HCT116 (cell line): ENCODE data around the gene COL5A1. TPM values are rescaled to one million over a fixed set of nuclear protein-coding genes. Genes with fewer than 3 reads are reported as not detected.

Experiments used
- ATAC-seq: fragments of 200-7000 bp; cut with Tn5 transposase; 2 replicates; pipeline ENCODE4 v1.9.1; 2020; ENCODE audit warnings: mild to moderate bottlenecking, moderate library complexity
- BruUV-seq: library from RNA; stranded (reverse); fragments of 400-500 nt; replicated peaks from 2 replicates; lab custom pipeline; 2021; lab: Mats Ljungman, UMichigan
- CTCF ChIA-PET: fragments of 300-600 bp; sonication (Branson Sonifier 250); formaldehyde crosslinking; loops from one replicate; lab custom pipeline; 2021; ENCODE audit warnings: antibody characterized with exemption; lab: Charles Lee
- POLR2A ChIA-PET: fragments of 300-600, 350-600 bp; sonication (Branson Sonifier 250); formaldehyde crosslinking; loops from one replicate; lab custom pipeline; 2021; ENCODE audit warnings: antibody characterized with exemption; lab: Charles Lee
- RAD21 ChIA-PET, 2 experiments: fragments of 300-600 bp; sonication (Branson Sonifier 250); formaldehyde crosslinking; loops; one replicate each; lab custom pipeline; 2023; ENCODE audit warnings: low total read pairs in 2 of 2; ENCODE audit not compliant: uncharacterized antibody in 2 of 2, unreplicated experiment in 2 of 2, low non-redundant PET in 1 of 2; lab: Charles Lee
- DNase-seq: peaks from one replicate; pipeline ENCODE4 v3.0.0-alpha.2; 2010; ENCODE audit warnings: low read depth, low spot score
- H2AFZ ChIP-seq: fragments of 200-600 bp; shearing (Covaris generic), sonication (generic); 2 replicates; pipeline ENCODE4 v1.6.1; 2017; ENCODE audit warnings: low read depth, mixed run types, mixed read lengths, antibody characterized with exemption, low read length; ENCODE audit not compliant: poor library complexity, severe bottlenecking
- H3K27ac ChIP-seq: 2 replicates; pipeline ENCODE4 v1.5.1; 2012; ENCODE audit warnings: low read depth, low read length
- H3K27me3 ChIP-seq: fragments of 200-600 bp; sonication (generic); 2 replicates; pipeline ENCODE4 v1.6.1; 2016; ENCODE audit warnings: mixed run types, low read length, mixed read lengths; ENCODE audit not compliant: insufficient read depth
- H3K36me3 ChIP-seq, 2 experiments: fragments of 200-500 bp in 1 of 2; fragments of 200-600 bp in 1 of 2; sonication (Bioruptor generic) in 1 of 2; sonication (generic) in 1 of 2; 2 replicates each; pipeline versions ENCODE4 v1.5.1 to v1.6.1; 2014 to 2016; ENCODE audit warnings: low read length in 2 of 2, inconsistent platforms in 1 of 2, mixed read lengths in 1 of 2, mixed run types in 1 of 2; ENCODE audit not compliant: insufficient read depth in 2 of 2, control insufficient read depth in 1 of 2
- H3K4me1 ChIP-seq, 2 experiments: fragments of 200-600 bp in 1 of 2; sonication (generic) in 1 of 2; 2 replicates each; pipeline versions ENCODE4 v1.5.1 to v1.6.1; 2012 to 2017; ENCODE audit warnings: low read length in 2 of 2, inconsistent platforms in 1 of 2, mild to moderate bottlenecking in 1 of 2, mixed read lengths in 1 of 2, mixed run types in 1 of 2, moderate library complexity in 1 of 2; ENCODE audit not compliant: insufficient read depth in 2 of 2, control insufficient read depth in 1 of 2
- H3K4me2 ChIP-seq: fragments of 200-600 bp; sonication (generic); 2 replicates; pipeline ENCODE4 v1.6.1; 2017; ENCODE audit warnings: mixed run types, low read length, mixed read lengths
- H3K4me3 ChIP-seq, 2 experiments: fragments of 200-600 bp in 1 of 2; sonication (generic) in 1 of 2; replicated peaks in 1 of 2; 2 replicates each; pipeline ENCODE4 v1.5.1; 2011 to 2016; ENCODE audit warnings: low read length in 2 of 2, control low read depth in 1 of 2, low read depth in 1 of 2, mild to moderate bottlenecking in 1 of 2, mixed read lengths in 1 of 2, mixed run types in 1 of 2
- H3K79me2 ChIP-seq: fragments of 200-600 bp; sonication (generic); 2 replicates; pipeline ENCODE4 v1.6.1; 2017; ENCODE audit warnings: mild to moderate bottlenecking, mixed run types, low read length, moderate library complexity, mixed read lengths; ENCODE audit not compliant: insufficient read depth
- H3K9ac ChIP-seq: fragments of 200-600 bp; sonication (generic); 2 replicates; pipeline ENCODE4 v1.6.1; 2016; ENCODE audit warnings: low read length, mixed read lengths
- H3K9me2 ChIP-seq: fragments of 200-600 bp; sonication (generic), shearing (Covaris generic); 2 replicates; pipeline ENCODE4 v1.6.1; 2017; ENCODE audit warnings: mixed run types, mild to moderate bottlenecking, moderate library complexity; ENCODE audit not compliant: insufficient read depth
- H3K9me3 ChIP-seq, 2 experiments: fragments of 200-500 bp in 1 of 2; fragments of 200-600 bp in 1 of 2; sonication (Bioruptor generic) in 1 of 2; sonication (generic) in 1 of 2; 2 replicates each; pipeline ENCODE4 v1.6.1; 2014 to 2017; ENCODE audit warnings: low read length in 2 of 2, mixed read lengths in 2 of 2, inconsistent platforms in 1 of 2, low read depth in 1 of 2, mild to moderate bottlenecking in 1 of 2, mixed run types in 1 of 2, moderate library complexity in 1 of 2; ENCODE audit not compliant: control insufficient read depth in 1 of 2, insufficient read depth in 1 of 2
- H4K20me1 ChIP-seq: fragments of 200-600 bp; sonication (generic), shearing (Covaris generic); 2 replicates; pipeline ENCODE4 v1.6.1; 2017; ENCODE audit warnings: mixed run types, mild to moderate bottlenecking, moderate library complexity; ENCODE audit not compliant: insufficient read depth
- ATF3 ChIP-seq: IDR thresholded peaks from 2 replicates; pipeline ENCODE4 v1.6.1; 2012
- REST ChIP-seq: IDR thresholded peaks from 2 replicates; pipeline ENCODE4 v1.6.1; 2012; ENCODE audit warnings: low read depth
- YY1 ChIP-seq: IDR thresholded peaks from 2 replicates; pipeline ENCODE4 v1.6.1; 2011; ENCODE audit warnings: low read length, low read depth, moderate library complexity, mild to moderate bottlenecking; ENCODE audit not compliant: insufficient replicate concordance; ENCODE audit errors: extremely low read depth
- intact Hi-C: fragments of 100-400 bp; cut with micrococcal nuclease; formaldehyde crosslinking; loops from 2 replicates; pipeline ENCODE4 v1.10.0; 2022
- total RNA-seq: library from RNA; stranded (reverse); gene quantifications from one replicate; pipeline ENCODE4 v1.2.1, GENCODE V29; 2021; ENCODE audit not compliant: unreplicated experiment

Gene COL5A1
- total RNA-seq, 1 experiment from 2014 or later: 0.30 TPM

GRCh38 chr9:134661791-134662142 is 20.2 kb downstream of the COL5A1 start:
- H3K27me3 ChIP-seq: no peaks in the 10 kb centered on the region
- peaks cover 7 to 15% of the 10 kb centered on the region in 2 experiments; a peak in 2 of 4 replicates for H3K9me3 ChIP-seq
- DNase-seq (no peak), ATAC-seq (no peak)
- ChIA-PET RAD21 (interaction anchor here in 1 of 2 experiments (0.7 kb wide), 1 partner anchor 213 kb away, joined by 5 read pairs; no protein-coding TSS in a partner anchor), CTCF (no interaction called here)
- H2AFZ ChIP-seq: no peak overlapping the region
- TF ChIP-seq REST (no peak), ATF3 (no peak), YY1 (no peak)
- TF ChIP-seq, all 23 proteins: peak for 0
- no peaks in the 10 kb centered on the region for H3K36me3 ChIP-seq
- no peak overlapping the region for H3K27ac ChIP-seq
- H3K79me2 ChIP-seq: no peaks in the 10 kb centered on the region
- intact Hi-C loops: no loop called here
- H3K4me3 ChIP-seq: no peak overlapping the region
- no peak overlapping the region for H3K4me2 ChIP-seq
- 0 out of 4 replicates have a peak, but pooled peaks cover 0 to 3% of the 10 kb centered on the region in 2 experiments for H3K4me1 ChIP-seq
- no peaks in the 10 kb centered on the region for H4K20me1 ChIP-seq
- POLR2A ChIA-PET: no interaction called here
- no TSS peak for BruUV-seq
- no peaks in the 10 kb centered on the region for H3K9me2 ChIP-seq
- H3K9ac ChIP-seq: no peak overlapping the region
